IMR-90 (cell line): ENCODE measurements around the gene ZNF771. TPM values are rescaled to one million over a fixed set of nuclear protein-coding genes. Genes with fewer than 3 reads are reported as not detected.

Source experiments
- ATAC-seq: fragments of 200-7000 bp; cut with Tn5 transposase; 2 replicates; pipeline ENCODE4 v1.9.1; 2020; ENCODE audit warnings: low read depth, mild to moderate bottlenecking, moderate library complexity
- BruUV-seq: library from RNA; stranded (reverse); fragments of 400-500 nt; replicated peaks from 2 replicates; lab custom pipeline; 2021; lab: Mats Ljungman, UMichigan
- CTCF ChIA-PET: fragments of 300-600 bp; formaldehyde crosslinking; extraction: SDS; loops from one replicate; lab custom pipeline; 2021; ENCODE audit warnings: antibody characterized with exemption; lab: Yijun Ruan, JAX
- POLR2A ChIA-PET: fragments of 300-600 bp; sonication (Branson Sonifier 250); formaldehyde crosslinking; loops from one replicate; lab custom pipeline; 2022; ENCODE audit warnings: antibody characterized with exemption; ENCODE audit not compliant: unreplicated experiment; lab: Charles Lee
- DNase-seq: peaks from one replicate; pipeline ENCODE4 v3.0.0; 2013
- H2AFZ ChIP-seq: replicated peaks from 2 replicates; pipeline ENCODE3; 2013; ENCODE audit warnings: low read length, mild to moderate bottlenecking; ENCODE audit not compliant: poor library complexity
- H2AK5ac ChIP-seq: 2 replicates; pipeline ENCODE4 v1.6.1; 2013; ENCODE audit warnings: low read depth, low read length, inconsistent platforms
- H2AK9ac ChIP-seq: replicated peaks from 2 replicates; pipeline ENCODE3; 2013; ENCODE audit warnings: mild to moderate bottlenecking, low read depth, low read length, moderate library complexity; ENCODE audit not compliant: poor library complexity
- H2BK120ac ChIP-seq: 2 replicates; pipeline ENCODE4 v1.6.1; 2013; ENCODE audit warnings: low read depth, low read length, inconsistent platforms
- H2BK15ac ChIP-seq: 3 replicates; pipeline ENCODE4 v1.6.1; 2013; ENCODE audit warnings: low read depth, low read length, inconsistent platforms
- H2BK20ac ChIP-seq: 2 replicates; pipeline ENCODE4 v1.6.1; 2013; ENCODE audit warnings: low read depth, mild to moderate bottlenecking, inconsistent platforms, low read length, moderate library complexity
- H2BK5ac ChIP-seq: 2 replicates; pipeline ENCODE4 v1.6.1; 2013; ENCODE audit warnings: mild to moderate bottlenecking, low read depth, low read length, inconsistent platforms; ENCODE audit not compliant: poor library complexity, severe bottlenecking
- H3K14ac ChIP-seq: replicated peaks from 2 replicates; pipeline ENCODE4 v1.6.1; 2013; ENCODE audit warnings: low read depth, low read length, inconsistent platforms
- H3K18ac ChIP-seq: 2 replicates; pipeline ENCODE4 v1.6.1; 2013; ENCODE audit warnings: low read depth, low read length, control low read depth
- H3K23ac ChIP-seq: 2 replicates; pipeline ENCODE4 v1.6.1; 2013; ENCODE audit warnings: low read depth, low read length, inconsistent platforms
- H3K27ac ChIP-seq: 2 replicates; pipeline ENCODE4 v1.5.1; 2013; ENCODE audit warnings: mild to moderate bottlenecking, control low read depth, low read length; ENCODE audit not compliant: insufficient read depth
- H3K27me3 ChIP-seq: 2 replicates; pipeline ENCODE4 v1.6.1; 2013; ENCODE audit warnings: low read length; ENCODE audit not compliant: control insufficient read depth, insufficient read depth
- H3K36me3 ChIP-seq: 2 replicates; pipeline ENCODE4 v1.6.1; 2013; ENCODE audit warnings: low read length, mixed read lengths; ENCODE audit not compliant: control insufficient read depth, insufficient read depth
- H3K4ac ChIP-seq: 2 replicates; pipeline ENCODE4 v1.6.1; 2013; ENCODE audit warnings: low read depth, low read length, inconsistent platforms
- H3K4me1 ChIP-seq: 2 replicates; pipeline ENCODE4 v1.6.1; 2013; ENCODE audit warnings: low read length, mixed read lengths; ENCODE audit not compliant: control insufficient read depth, insufficient read depth
- H3K4me2 ChIP-seq: 2 replicates; pipeline ENCODE4 v1.6.1; 2013; ENCODE audit warnings: low read depth, mild to moderate bottlenecking, control low read depth, low read length, moderate library complexity
- H3K4me3 ChIP-seq: 2 replicates; pipeline ENCODE4 v1.5.1; 2013; ENCODE audit warnings: low read depth, mild to moderate bottlenecking, control low read depth, low read length, moderate library complexity; ENCODE audit not compliant: insufficient read depth
- H3K56ac ChIP-seq: 2 replicates; pipeline ENCODE4 v1.6.1; 2013; ENCODE audit warnings: low read length, inconsistent platforms; ENCODE audit not compliant: insufficient read depth; ENCODE audit errors: extremely low read depth
- H3K79me1 ChIP-seq, 2 experiments: 2 replicates each; pipeline ENCODE4 v1.6.1; 2013; ENCODE audit warnings: low read length in 2 of 2, inconsistent platforms in 1 of 2, low read depth in 1 of 2
- H3K9ac ChIP-seq: 2 replicates; pipeline ENCODE4 v1.6.1; 2013; ENCODE audit warnings: low read depth, low read length, control low read depth
- H3K9me1 ChIP-seq: 2 replicates; pipeline ENCODE4 v1.6.1; 2013; ENCODE audit warnings: low read length, inconsistent platforms; ENCODE audit not compliant: insufficient read depth
- H3K9me3 ChIP-seq: 2 replicates; pipeline ENCODE4 v1.6.1; 2013; ENCODE audit warnings: low read length; ENCODE audit not compliant: control insufficient read depth, insufficient read depth
- H4K20me1 ChIP-seq: 2 replicates; pipeline ENCODE4 v1.6.1; 2013; ENCODE audit warnings: low read length, inconsistent platforms; ENCODE audit not compliant: insufficient read depth
- H4K5ac ChIP-seq: 2 replicates; pipeline ENCODE4 v1.6.1; 2013; ENCODE audit warnings: mild to moderate bottlenecking, low read depth, low read length, control low read depth
- H4K8ac ChIP-seq, 2 experiments: 2 replicates each; pipeline ENCODE4 v1.6.1; 2013; ENCODE audit warnings: low read depth in 2 of 2, low read length in 2 of 2, control low read depth in 1 of 2, inconsistent platforms in 1 of 2
- H4K91ac ChIP-seq: 2 replicates; pipeline ENCODE4 v1.6.1; 2013; ENCODE audit warnings: low read depth, low read length, inconsistent platforms; ENCODE audit not compliant: insufficient read depth
- BHLHE40 ChIP-seq: fragments of 150-350 bp; IDR thresholded peaks from 2 replicates; pipeline ENCODE4 v1.6.1; 2016; ENCODE audit warnings: mild to moderate bottlenecking, low read depth, low read length
- CHD1 ChIP-seq: IDR thresholded peaks from 2 replicates; pipeline ENCODE4 v1.6.1; 2012; ENCODE audit warnings: low read depth, low read length, improper control_type of control experiment
- FOS ChIP-seq: fragments of 150-350 bp; IDR thresholded peaks from 2 replicates; pipeline ENCODE4 v1.6.1; 2016; ENCODE audit warnings: low read depth, low read length
- MAFK ChIP-seq: IDR thresholded peaks from 2 replicates; pipeline ENCODE4 v1.6.1; 2012; ENCODE audit warnings: low read depth, low read length, improper control_type of control experiment
- MXI1 ChIP-seq: IDR thresholded peaks from 2 replicates; pipeline ENCODE4 v1.6.1; 2012; ENCODE audit warnings: low read depth, mild to moderate bottlenecking, low read length, moderate library complexity, borderline replicate concordance
- NFE2L2 ChIP-seq: fragments of 150-350 bp; IDR thresholded peaks from 2 replicates; pipeline ENCODE4 v1.6.1; 2016; ENCODE audit warnings: low read depth, mild to moderate bottlenecking, low read length
- POLR2A ChIP-seq: IDR thresholded peaks from 2 replicates; pipeline ENCODE4 v1.6.1; 2012; ENCODE audit warnings: mild to moderate bottlenecking, low read depth, low read length
- RAD21 ChIP-seq: IDR thresholded peaks from 2 replicates; pipeline ENCODE4 v1.6.1; 2012; ENCODE audit warnings: low read length, improper control_type of control experiment
- SMC3 ChIP-seq: fragments of 150-350 bp; IDR thresholded peaks from 2 replicates; pipeline ENCODE4 v1.6.1; 2016; ENCODE audit warnings: low read depth, mild to moderate bottlenecking, antibody characterized with exemption, low read length, moderate library complexity
- WGBS, 2 experiments: methylation state at CpG; one replicate each; pipeline versions ENCODE4 v1.1.5 to v1.1.7; 2013; ENCODE audit warnings: missing lambda C conversion rate in 2 of 2; ENCODE audit not compliant: insufficient read length in 1 of 2; ENCODE audit errors: extremely low coverage in 2 of 2; 5-methylcytosine and 5-hydroxymethylcytosine counted together
- dilution Hi-C: fragments of 300-500 bp; cut with HindIII; formaldehyde crosslinking; loops from one replicate; pipeline ENCODE4 v1.14.3; 2018; ENCODE audit warnings: low sequenced_read_pairs; ENCODE audit not compliant: unreplicated experiment
- in situ Hi-C: fragments of 300-500 bp; cut with MboI; formaldehyde crosslinking; loops from 3 replicates; pipeline ENCODE4 v1.14.3; 2019; ENCODE audit warnings: low sequenced_read_pairs, inconsistent platforms, mixed read lengths
- intact Hi-C: fragments of 100-400 bp; cut with micrococcal nuclease; formaldehyde crosslinking; loops from 2 replicates; pipeline ENCODE4 v1.10.0; 2022
- polyA plus RNA-seq, 3 experiments: library from polyadenylated mRNA; depleted of rRNA; stranded (reverse); fragments of >200 nt; gene quantifications; 2 replicates each; pipeline ENCODE4 v1.2.3, GENCODE V29; 2012; ENCODE audit warnings: low replicate concordance in 1 of 3
- total RNA-seq: library from RNA; depleted of rRNA; stranded (reverse); fragments of >200 nt; gene quantifications from 2 replicates; pipeline ENCODE4 v1.2.3, GENCODE V29; 2012
- TF ChIP-seq, protein P1 (sequence below): conservative IDR thresholded peaks from 2 replicates; pipeline ENCODE4 v1.5.1; 2012; ENCODE audit warnings: mild to moderate bottlenecking, low read depth, low read length, improper control_type of control experiment
- TF ChIP-seq, protein P2 (sequence below): fragments of 150-350 bp; IDR thresholded peaks from 2 replicates; pipeline ENCODE4 v1.6.1; 2016; ENCODE audit warnings: low read depth, mild to moderate bottlenecking, low read length, moderate library complexity, borderline replicate concordance

Gene ZNF771
- total and polyA plus RNA-seq, 2 of the 4 experiments (the other 2 are of a cell fraction): 5.2 to 10.9 TPM

DNA sequence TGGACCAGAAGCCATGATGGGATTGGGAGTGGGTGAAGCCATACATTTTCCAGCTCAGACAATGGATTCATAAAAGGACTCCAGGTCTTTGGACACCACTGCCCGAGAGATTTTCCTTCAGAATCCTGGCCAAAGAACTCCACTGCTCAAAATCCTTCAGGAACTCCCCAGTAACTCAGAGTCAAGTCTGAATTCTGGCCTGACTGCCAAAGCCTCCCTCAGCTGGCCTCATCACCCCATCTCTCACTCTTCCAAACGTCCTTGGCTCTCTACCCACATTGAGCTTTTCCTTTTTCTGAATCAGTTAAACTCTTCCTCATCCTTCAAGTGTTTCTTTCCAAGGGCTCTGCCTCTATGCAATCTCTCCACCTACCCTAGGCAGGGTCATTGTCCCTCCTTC is 23.9 kb upstream of the ZNF771 start:
- Histone ChIP-seq H3K4ac (no peak overlapping the region), H3K56ac (no peak overlapping the region), H3K27me3 (no peaks in the 10 kb centered on the region), H2BK15ac (no peak overlapping the region), H2AK5ac (no peak overlapping the region), H3K9me1 (peaks cover 7% of the 10 kb centered on the region; the same call in 1 of the 2 replicates), H3K14ac (no peak overlapping the region), H3K79me1 (peaks cover 5 to 18% of the 10 kb centered on the region in 2 experiments; a peak in 3 of 4 replicates), H3K18ac (no peak overlapping the region), H2BK20ac (no peak overlapping the region), H2BK120ac (no peak overlapping the region), H2BK5ac (no peak overlapping the region), H3K27ac (no peak overlapping the region), H3K9me3 (no peaks in the 10 kb centered on the region), H3K4me3 (no peak overlapping the region), H3K36me3 (no peaks in the 10 kb centered on the region), H3K9ac (no peak overlapping the region), H4K8ac (no peak overlapping the region), H4K91ac (no peak overlapping the region), H2AFZ (no peak overlapping the region), H3K23ac (no peak overlapping the region), H2AK9ac (no peak overlapping the region), H4K5ac (no peak overlapping the region), H3K4me1 (peaks cover 2% of the 10 kb centered on the region; the same call in 1 of the 2 replicates), H3K4me2 (no peak overlapping the region), H4K20me1 (peaks cover 8% of the 10 kb centered on the region)
- CTCF ChIA-PET: no interaction called here
- DNase-seq (no peak), ATAC-seq (no peak)
- intact Hi-C loops: no loop called here
- POLR2A ChIA-PET: interaction anchor here (0.8 kb wide), 1 partner anchor 11 kb away, joined by 3 read pairs; no protein-coding TSS in a partner anchor
- TF ChIP-seq, protein P1, sequence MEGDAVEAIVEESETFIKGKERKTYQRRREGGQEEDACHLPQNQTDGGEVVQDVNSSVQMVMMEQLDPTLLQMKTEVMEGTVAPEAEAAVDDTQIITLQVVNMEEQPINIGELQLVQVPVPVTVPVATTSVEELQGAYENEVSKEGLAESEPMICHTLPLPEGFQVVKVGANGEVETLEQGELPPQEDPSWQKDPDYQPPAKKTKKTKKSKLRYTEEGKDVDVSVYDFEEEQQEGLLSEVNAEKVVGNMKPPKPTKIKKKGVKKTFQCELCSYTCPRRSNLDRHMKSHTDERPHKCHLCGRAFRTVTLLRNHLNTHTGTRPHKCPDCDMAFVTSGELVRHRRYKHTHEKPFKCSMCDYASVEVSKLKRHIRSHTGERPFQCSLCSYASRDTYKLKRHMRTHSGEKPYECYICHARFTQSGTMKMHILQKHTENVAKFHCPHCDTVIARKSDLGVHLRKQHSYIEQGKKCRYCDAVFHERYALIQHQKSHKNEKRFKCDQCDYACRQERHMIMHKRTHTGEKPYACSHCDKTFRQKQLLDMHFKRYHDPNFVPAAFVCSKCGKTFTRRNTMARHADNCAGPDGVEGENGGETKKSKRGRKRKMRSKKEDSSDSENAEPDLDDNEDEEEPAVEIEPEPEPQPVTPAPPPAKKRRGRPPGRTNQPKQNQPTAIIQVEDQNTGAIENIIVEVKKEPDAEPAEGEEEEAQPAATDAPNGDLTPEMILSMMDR: no peak
- TF ChIP-seq FOS (no peak), BHLHE40 (no peak), CHD1 (no peak), MAFK (no peak), MXI1 (no peak), POLR2A (no peak), SMC3 (no peak), RAD21 (no peak), NFE2L2 (no peak)
- TF ChIP-seq, protein P2, sequence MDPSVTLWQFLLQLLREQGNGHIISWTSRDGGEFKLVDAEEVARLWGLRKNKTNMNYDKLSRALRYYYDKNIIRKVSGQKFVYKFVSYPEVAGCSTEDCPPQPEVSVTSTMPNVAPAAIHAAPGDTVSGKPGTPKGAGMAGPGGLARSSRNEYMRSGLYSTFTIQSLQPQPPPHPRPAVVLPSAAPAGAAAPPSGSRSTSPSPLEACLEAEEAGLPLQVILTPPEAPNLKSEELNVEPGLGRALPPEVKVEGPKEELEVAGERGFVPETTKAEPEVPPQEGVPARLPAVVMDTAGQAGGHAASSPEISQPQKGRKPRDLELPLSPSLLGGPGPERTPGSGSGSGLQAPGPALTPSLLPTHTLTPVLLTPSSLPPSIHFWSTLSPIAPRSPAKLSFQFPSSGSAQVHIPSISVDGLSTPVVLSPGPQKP: no peak
- WGBS, 2 experiments: 10% methylated on average over 2 of the region's 2 CpGs; no CpG with 5 or more reads in 1 of the 2 experiments
- in situ Hi-C loops: no loop called here
- dilution Hi-C loops: no loop called here
- no TSS peak for BruUV-seq
